GF-D8 (cell line): ENCODE results near the gene PIK3R4.

ENCODE experiments used
- DNase-seq: peaks from one replicate; lab custom pipeline; 2025; lab: John Stamatoyannopoulos, UW

PIK3R4 gene

DNA sequence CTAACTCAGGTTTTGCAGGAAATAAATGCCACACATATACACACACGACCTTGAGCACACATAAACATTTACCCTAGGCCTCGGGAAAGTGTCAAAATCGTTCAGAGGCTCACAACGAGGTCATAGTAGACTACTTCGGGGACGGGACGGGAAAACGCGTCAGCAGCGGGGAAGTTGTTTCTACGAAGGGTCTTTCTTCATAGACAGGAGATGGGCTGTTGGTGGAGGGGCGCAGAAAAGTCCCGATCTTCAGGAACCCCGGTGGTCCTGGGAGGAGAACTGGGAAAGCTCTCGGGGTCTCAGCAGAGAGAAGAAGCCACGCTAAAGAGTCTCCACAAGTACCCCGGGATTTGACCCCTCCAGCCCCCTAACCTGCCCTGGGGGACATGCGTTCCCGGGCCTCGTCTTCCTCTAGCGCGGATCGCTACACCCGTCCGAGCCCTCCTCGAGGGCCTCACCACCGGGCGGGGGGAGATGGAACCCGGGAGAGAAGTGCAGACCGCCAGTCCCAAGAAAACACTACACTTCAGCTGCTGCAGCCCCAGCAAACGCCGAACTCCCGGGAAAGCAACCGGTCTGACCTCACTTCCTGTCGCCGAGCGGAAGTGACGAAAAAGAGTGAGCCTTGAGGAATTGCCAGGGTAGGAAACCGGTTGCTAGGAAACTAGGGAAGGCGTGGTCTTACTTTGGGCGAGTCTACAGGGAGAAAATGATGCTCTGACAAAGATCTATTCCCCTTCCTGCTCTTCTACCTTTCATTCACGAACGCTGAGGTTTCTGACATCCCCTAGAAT, at the start of gene PIK3R4:
Gene PIK3R4 (minus strand): TSS at position 584 of the 794 bp plus-strand sequence. CDS start 1,611 bp downstream, outside the sequence.
- DNase-seq, result peak; percentile 93

DNA sequence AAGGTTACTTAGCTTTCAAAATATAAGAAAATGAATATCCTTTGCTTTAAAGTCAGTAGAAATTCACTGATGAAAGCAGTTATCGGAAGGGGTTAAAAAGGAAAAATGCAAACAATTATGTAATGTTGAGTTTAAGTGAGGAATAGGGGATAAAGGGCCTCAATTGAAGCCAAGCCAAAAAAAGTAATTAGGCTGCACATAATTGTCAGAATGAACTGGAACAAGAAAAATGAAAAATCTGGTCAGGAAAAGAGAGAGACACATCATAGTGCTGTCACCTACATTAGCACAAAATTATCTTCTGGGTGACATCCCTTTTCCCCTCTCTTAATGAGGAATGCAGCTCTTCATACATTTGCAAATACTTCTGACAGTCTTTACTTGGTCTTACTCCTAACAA, 48.8 kb upstream of the PIK3R4 start:
- no peak for DNase-seq

DNA sequence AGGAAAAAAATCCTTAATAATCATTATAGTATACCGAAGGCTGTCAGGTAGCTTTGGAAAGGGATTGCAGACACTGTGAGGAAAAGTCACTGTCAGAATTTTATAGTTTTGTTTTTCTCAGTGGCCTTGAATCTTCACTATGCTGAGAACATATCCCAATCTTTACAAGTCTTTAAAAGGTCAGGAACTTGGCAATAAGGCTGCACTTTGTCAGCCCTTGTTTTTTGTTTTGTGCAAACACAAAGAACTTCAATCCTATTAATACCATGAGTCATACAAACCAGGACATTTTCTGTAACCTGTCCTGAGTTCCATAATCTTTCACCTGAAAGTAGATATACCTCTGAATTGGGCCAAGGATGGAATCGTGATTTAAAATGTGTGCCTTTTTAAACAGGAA, 45.6 kb upstream of the PIK3R4 start:
- no peak for DNase-seq

- DNase-seq, result no peak
These were observed 43.2 kb upstream of the PIK3R4 start for GRCh38 chr3:130789782-130790322.

GRCh38 chr3:130787422-130788068, 40.9 kb upstream of the PIK3R4 start:
- DNase-seq, result no peak

DNA sequence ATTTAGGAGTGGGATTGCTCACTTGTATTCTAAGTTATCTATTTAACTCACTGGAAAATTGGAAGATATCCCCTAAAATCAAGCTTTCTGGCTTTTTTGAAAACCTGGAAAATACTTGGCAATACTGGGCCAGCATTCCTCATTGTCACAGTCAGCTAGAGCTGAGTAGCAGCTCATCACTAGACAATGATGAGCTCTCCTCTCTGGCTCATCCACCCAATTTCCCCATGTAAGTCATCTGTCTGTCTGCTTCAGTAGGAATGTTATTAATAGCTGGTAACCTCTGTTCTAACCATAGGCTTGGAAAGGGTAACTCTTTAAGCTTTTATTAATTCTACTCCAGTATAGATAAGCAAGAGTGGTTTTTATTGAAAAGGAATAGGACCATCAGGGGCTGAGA, 39.7 kb upstream of the PIK3R4 start:
- DNase-seq, result no peak

- no peak for DNase-seq
These were observed 37.0 kb upstream of the PIK3R4 start for GRCh38 chr3:130783629-130784028.

DNA sequence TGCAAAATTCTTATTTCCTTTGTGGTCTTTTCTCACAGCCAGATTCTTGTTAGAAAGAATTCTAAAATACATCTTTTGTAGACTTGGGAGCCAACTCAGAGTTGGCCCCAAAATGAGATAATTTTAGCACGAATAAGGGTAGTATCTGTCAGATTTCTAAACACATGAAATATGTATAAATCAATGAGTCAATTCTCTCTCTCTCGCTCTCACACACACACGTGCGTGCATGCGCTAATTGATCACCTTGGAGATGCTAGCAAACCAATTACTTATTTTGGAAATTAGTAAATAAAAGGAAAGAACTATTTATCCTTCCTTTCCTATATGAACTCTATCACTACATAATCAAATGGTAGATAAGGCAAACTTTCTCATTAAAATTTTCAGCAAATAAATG, 32.9 kb upstream of the PIK3R4 start:
- DNase-seq, result no peak

- DNase-seq, result no peak
These were observed 32.4 kb upstream of the PIK3R4 start for GRCh38 chr3:130779031-130779430.

- DNase-seq, result no peak
These were observed 26.7 kb upstream of the PIK3R4 start for GRCh38 chr3:130773366-130773765.

DNA sequence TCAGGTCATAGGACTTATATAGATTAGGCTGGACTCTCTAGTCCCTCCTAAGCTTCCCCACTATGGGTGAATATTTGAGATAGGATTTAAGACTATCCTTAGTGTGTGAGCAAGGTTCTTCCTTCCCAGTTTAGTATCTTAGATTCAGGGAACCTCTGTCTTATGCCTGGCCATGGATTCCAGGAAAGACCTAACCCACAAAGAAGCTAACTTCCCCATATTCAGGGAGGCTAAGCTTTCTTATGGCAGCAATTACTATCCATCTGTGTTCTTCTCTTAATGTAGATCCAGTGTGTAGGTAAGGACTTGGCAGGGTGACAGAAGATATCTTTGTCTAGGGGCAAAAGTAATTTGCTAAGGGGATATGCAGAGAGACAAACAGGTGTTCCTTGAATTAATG, 25.5 kb upstream of the PIK3R4 start:
- peak; percentile 57 for DNase-seq

DNA sequence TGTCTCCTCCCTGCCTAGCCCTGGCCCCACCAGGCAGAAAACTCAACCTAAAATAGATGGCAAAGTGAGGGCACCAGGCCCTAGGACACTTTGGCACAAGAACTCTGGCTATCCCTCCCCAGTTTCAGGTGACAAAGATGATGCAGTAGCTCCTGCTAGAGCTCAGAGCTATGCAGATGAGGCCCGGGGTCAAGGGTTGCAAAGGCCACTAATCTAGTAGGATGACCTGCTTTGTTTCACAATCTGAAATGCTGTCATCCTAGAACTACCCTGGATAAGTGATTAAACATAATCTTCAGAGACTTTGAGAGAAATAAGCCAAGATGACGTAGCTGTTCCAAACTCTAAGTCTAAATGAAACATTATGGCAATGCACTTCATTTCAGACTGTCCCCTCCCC, 24.0 kb upstream of the PIK3R4 start:
- DNase-seq, result no peak

DNA sequence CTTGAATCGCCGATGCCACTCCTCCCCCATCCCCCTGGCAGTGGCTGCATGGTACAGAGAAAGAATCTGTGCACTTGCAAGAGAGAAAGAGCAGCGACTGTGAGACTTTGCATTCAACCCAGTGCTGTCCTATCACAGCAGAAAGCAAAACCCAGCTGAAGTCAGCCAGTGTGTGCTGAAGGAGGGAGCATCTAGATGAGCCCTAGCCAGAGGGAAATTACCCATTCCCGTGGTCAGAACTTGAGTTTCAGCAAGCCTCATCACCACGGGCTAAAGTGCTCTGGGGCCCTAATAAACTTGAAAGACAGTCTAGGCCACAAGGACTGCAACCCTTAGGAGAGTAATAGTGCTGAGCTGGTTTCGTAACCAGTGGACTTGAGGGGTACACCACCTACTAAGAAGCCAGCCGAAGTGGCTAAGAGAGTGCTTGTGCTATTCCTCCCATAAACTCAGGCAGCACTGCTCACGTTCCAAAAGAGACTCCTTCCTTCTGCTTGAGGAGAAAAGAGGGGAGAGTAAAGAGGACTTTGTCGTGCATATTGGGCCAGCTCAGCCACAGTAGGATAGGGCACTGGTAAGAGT, 15.2 kb upstream of the PIK3R4 start:
- DNase-seq, result no peak

DNA sequence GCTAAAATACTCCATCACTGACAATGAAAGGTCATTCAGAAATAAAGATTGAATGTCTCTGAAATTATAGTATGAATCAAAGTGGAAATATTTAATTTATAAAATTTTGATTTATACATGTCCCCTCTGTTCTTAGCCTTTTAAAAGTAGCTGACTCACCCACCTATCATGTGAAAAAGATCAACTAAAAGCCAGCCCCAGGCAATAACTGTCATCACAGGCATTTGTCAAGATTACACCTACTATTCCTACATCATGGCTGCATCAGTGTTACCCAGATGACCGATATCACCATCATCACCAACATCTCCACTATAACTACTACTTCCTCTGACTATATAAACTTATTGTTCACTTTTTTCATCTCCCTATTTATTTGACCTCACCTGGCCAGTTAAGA, 14.3 kb upstream of the PIK3R4 start:
- DNase-seq, result no peak

GRCh38 chr3:130759692-130760338, 13.2 kb upstream of the PIK3R4 start:
- peak; percentile 57 for DNase-seq

DNA sequence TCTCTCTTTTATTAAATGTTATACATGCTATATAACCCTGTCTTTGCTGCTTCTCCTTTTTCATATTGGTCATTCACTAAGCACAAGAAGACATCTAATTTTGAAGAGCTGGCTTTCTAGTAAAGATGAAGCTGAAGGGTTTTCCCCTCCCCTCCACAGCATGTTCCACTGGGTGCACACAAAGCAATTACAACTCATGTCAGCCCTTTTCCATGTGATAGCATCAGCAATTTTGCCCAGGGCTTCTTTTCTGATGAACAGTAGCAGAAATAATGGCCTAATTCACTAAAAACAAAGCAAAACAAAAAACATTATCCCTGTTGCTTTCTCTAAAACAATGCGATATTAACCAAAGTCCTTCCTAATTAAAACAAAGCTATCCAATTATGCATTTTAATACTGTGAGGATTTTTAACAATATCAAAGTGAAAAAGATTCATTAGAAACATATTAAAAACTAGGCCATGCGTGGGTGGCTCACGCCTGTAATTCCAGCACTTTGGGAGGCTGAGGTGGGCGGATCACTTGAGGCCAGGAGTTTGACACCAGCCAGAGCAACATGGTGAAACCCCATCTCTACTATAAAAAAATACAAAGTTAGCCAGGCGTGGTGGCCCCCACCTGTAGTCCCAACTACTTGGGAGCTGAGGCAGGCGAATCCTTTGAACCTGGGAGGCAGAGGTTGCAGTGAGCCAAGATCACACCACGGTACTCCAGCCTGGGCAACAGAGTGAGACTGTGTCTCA, 12.2 kb upstream of the PIK3R4 start:
- no peak for DNase-seq

DNA sequence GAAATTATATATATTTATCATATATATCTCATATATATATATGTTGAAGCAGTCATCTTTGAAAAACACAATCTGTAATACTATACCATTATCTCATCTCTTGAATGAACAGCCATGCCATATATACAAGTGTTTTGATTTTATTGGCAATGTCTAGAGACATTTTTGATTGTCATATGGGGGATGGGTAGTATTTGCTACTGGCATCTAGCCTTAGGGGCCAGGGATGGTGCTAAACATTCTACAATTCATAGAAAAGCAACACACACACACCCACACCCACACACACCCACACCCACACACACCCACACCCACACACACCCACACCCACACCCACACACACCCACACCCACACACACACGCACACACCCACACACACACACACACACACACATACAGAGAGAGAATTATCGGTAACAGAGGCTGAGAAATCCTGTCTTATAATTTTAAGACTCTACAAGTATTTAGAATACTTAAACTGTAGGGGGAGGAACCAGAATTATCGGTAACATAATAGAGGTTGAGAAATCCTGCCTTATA, 11.1 kb upstream of the PIK3R4 start:
- DNase-seq, result no peak

- no peak for DNase-seq
These were observed 9.0 kb upstream of the PIK3R4 start for GRCh38 chr3:130755666-130756065.

- DNase-seq, result no peak
These were observed 2.4 kb upstream of the PIK3R4 start for GRCh38 chr3:130748981-130749380.

DNA sequence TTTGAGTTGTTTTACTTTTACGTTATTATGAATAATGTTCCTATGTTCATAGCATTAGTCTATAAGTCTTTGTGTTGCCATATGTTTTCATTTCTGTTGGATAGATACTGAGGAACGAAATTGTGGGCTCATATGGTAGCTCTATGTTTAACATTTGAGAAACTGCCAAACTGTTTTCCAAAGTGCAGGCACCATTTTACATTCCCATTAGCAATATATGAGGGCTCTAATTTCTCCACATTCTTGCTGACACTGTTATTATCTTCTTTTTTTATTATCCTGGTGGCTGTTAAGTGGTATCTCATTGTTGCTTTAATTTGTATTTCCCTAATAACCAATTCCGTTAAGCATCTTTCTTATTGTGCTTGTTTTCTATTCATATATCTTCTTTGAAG, 1.8 kb upstream of the PIK3R4 start:
- DNase-seq, result no peak

DNA sequence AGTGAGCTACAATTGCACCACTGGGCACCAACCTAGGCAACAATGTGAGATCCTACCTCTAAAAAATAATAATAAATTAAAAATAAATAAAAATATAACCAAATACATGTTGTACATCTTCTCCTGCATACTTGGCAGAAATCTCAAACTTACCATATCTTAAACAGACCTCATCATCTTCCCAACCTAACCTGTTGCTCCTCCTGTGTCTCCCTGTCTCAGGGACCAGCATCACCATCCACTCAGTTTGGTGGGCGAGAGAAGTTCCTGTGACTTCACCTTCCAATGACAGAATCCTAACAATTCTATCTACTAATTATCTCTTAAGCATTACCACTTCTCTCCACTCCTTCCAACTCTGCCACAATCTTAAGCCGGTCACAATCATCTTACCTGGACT, 3.3 kb downstream of the PIK3R4 start:
- DNase-seq, result no peak
